ENCODE data around the gene NUP37. TPM values are rescaled to one million over a fixed set of nuclear protein-coding genes. Genes with fewer than 3 reads are reported as not detected.
"Not testable (repeated sequence)": the region's sequence is repeated elsewhere in the genome, so short reads cannot be mapped to it uniquely, and the experiment has no call there.

Gene NUP37
- total RNA-seq, 1 experiment from 2014 or later = 84.3 TPM

GRCh38 chr12:102137619-102138018, 17.7 kb upstream of the NUP37 start:
- ATAC-seq; H3K79me2 ChIP-seq (ENCODE audit: low read length): not testable (repeated sequence)

DNA sequence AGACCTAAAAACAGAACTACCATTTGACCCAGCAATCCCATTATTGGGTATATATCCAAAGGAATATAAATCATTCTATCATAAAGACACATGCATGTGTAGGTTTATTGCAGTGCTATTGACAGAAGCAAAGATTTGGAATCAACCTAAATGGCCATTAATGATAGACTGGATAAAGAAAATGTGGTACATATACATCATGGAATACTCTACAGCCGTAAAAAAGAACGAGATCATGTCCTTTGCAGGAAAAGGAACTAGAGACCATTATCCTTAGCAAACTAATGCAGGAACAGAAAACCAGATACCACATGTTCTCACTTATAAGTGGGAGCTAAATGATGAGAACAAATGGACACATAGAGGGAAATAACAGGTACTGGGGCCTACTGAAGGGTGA, 11.5 kb upstream of the NUP37 start:
- H3K79me2 ChIP-seq (ENCODE audit: low read length); H3K9ac ChIP-seq (ENCODE audit: low read length); POLR2A ChIA-PET (ENCODE audit: unreplicated experiment); H3K9me3 ChIP-seq (ENCODE audit: low read length); CTCF ChIA-PET; intact Hi-C loops (cut with micrococcal nuclease); H3K9me2 ChIP-seq (replicated peaks; ENCODE audit: low read length); H2AFZ ChIP-seq (ENCODE audit: low read length); H4K20me1 ChIP-seq (ENCODE audit: low read length); H3F3A ChIP-seq (ENCODE audit: low read length, unreplicated experiment); H3K27ac ChIP-seq (ENCODE audit: low read length); H3K4me2 ChIP-seq (ENCODE audit: low read length); BruUV-seq (replicated peaks); H3K27me3 ChIP-seq (ENCODE audit: low read length); ATAC-seq; H3K4me1 ChIP-seq (ENCODE audit: insufficient read depth, low read length); H3K4me3 ChIP-seq (ENCODE audit: low read length); DNase-seq: not testable (repeated sequence)
- H3K36me3 ChIP-seq (ENCODE audit: low read depth, low read length) = peaks cover 26% of the 10 kb centered on the region; the same call in 1 of the 2 replicates

More at GRCh38 chr12:102137619-102138018, 17.7 kb upstream of the NUP37 start:
- H3K4me2 ChIP-seq (ENCODE audit: low read length); H4K20me1 ChIP-seq (ENCODE audit: low read length); H3K27ac ChIP-seq (ENCODE audit: low read length); intact Hi-C loops (cut with micrococcal nuclease); DNase-seq; H3K36me3 ChIP-seq (ENCODE audit: low read depth, low read length); H2AFZ ChIP-seq (ENCODE audit: low read length); H3F3A ChIP-seq (ENCODE audit: low read length, unreplicated experiment); H3K9me2 ChIP-seq (replicated peaks; ENCODE audit: low read length); H3K9me3 ChIP-seq (ENCODE audit: low read length); H3K27me3 ChIP-seq (ENCODE audit: low read length); H3K9ac ChIP-seq (ENCODE audit: low read length); CTCF ChIA-PET; H3K4me3 ChIP-seq (ENCODE audit: low read length); H3K4me1 ChIP-seq (ENCODE audit: insufficient read depth, low read length); BruUV-seq (replicated peaks); POLR2A ChIA-PET (ENCODE audit: unreplicated experiment): not testable (repeated sequence)

GRCh38 chr12:102130720-102131119, 10.8 kb upstream of the NUP37 start:
- H3F3A ChIP-seq (ENCODE audit: low read length, unreplicated experiment); H3K4me2 ChIP-seq (ENCODE audit: low read length); H3K27ac ChIP-seq (ENCODE audit: low read length); H2AFZ ChIP-seq (ENCODE audit: low read length); intact Hi-C loops (cut with micrococcal nuclease); ATAC-seq; H3K9me2 ChIP-seq (replicated peaks; ENCODE audit: low read length); H3K79me2 ChIP-seq (ENCODE audit: low read length); H3K9ac ChIP-seq (ENCODE audit: low read length); H3K9me3 ChIP-seq (ENCODE audit: low read length); CTCF ChIA-PET; POLR2A ChIA-PET (ENCODE audit: unreplicated experiment); DNase-seq; H3K27me3 ChIP-seq (ENCODE audit: low read length); H3K4me3 ChIP-seq (ENCODE audit: low read length); H4K20me1 ChIP-seq (ENCODE audit: low read length); H3K4me1 ChIP-seq (ENCODE audit: insufficient read depth, low read length); BruUV-seq (replicated peaks): not testable (repeated sequence)
- peaks cover 26% of the 10 kb centered on the region; the same call in 1 of the 2 replicates for H3K36me3 ChIP-seq (ENCODE audit: low read depth, low read length)

- POLR2A ChIA-PET (ENCODE audit: unreplicated experiment); BruUV-seq (replicated peaks): not testable (repeated sequence)
Observed at GRCh38 chr12:102121328-102121727, 1.4 kb upstream of the NUP37 start.

More at GRCh38 chr12:102121328-102121727, 1.4 kb upstream of the NUP37 start:
- H3K9me2 ChIP-seq (replicated peaks; ENCODE audit: low read length); intact Hi-C loops (cut with micrococcal nuclease); H3K27me3 ChIP-seq (ENCODE audit: low read length); H3K9me3 ChIP-seq (ENCODE audit: low read length); ATAC-seq; H3F3A ChIP-seq (ENCODE audit: low read length, unreplicated experiment); H4K20me1 ChIP-seq (ENCODE audit: low read length); DNase-seq: not testable (repeated sequence)
- peaks cover 62% of the 10 kb centered on the region for H3K79me2 ChIP-seq (ENCODE audit: low read length)
- peaks cover 28% of the 10 kb centered on the region for H3K4me1 ChIP-seq (ENCODE audit: insufficient read depth, low read length)
- H3K36me3 ChIP-seq (ENCODE audit: low read depth, low read length) = peaks cover 24% of the 10 kb centered on the region
- H3K4me3 ChIP-seq (ENCODE audit: low read length) = peak overlapping the region; percentile 98
- CTCF ChIA-PET = interaction anchor here (0.6 kb wide), 1 partner anchor 181 kb away, joined by 5 read pairs; no protein-coding TSS in a partner anchor
- H3K9ac ChIP-seq (ENCODE audit: low read length) = peak overlapping the region; percentile 96
- peak overlapping the region; percentile 85 for H3K27ac ChIP-seq (ENCODE audit: low read length)
- peak overlapping the region; percentile 94 for H3K4me2 ChIP-seq (ENCODE audit: low read length)
- H2AFZ ChIP-seq (ENCODE audit: low read length) = peak overlapping the region; percentile 92; the same call in 1 of the 2 replicates

Measured in PC-3 (cell line).